ENCODE measurements around the gene LZTR1.

DNA sequence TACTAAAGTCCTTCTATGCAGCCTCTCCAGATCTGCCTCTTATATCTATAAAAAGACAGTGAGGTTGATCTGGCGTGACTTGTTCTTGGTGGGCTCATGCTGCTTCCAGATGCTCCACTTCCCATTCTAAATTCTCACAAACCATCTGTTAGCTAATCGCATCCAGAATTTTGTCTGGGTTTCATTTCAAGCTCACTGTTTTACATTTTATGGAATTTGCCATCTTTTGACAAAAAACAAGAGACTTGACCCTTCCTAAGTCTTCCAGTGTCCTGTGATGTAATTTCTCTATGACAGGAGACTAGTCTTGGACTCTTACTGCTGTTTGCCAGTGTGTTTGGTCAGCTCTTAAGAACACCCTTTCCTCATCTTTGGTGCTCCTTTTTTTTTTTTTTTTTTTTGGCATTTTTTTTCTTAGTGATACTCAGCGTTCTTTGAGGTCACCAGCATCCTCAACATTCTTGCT is 41.9 kb upstream of the LZTR1 start:
- TF ChIP-seq CTCF (IDR thresholded peaks at IDR 0.05) (no peak), POLR2A (IDR thresholded peaks at IDR 0.05) (no peak)

Data from heart left ventricle (tissue), 13 donors.